HL-60 (cell line): ENCODE measurements around the gene SFXN5.

ENCODE experiments used
- DNase-seq, 2 experiments: peaks; one replicate each; pipeline ENCODE4 v3.0.0-alpha.2; 2010 to 2020; ENCODE audit warnings: low read depth in 1 of 2, low spot score in 1 of 2
- H3K27ac ChIP-seq: fragments of 250-450 bp; sonication (Bioruptor Pico); replicated peaks from 2 replicates; pipeline ENCODE4 v1.5.1; 2020; ENCODE audit warnings: mild to moderate bottlenecking, moderate library complexity
- H3K27me3 ChIP-seq: fragments of 250-450 bp; sonication (Bioruptor Pico); 2 replicates; pipeline ENCODE4 v1.5.1; 2021; ENCODE audit warnings: mild to moderate bottlenecking, moderate library complexity; ENCODE audit not compliant: insufficient read depth, poor library complexity, severe bottlenecking
- H3K4me3 ChIP-seq: replicated peaks from 2 replicates; pipeline ENCODE4 v1.5.1; 2011; ENCODE audit warnings: mild to moderate bottlenecking, control low read depth, low read length; ENCODE audit not compliant: insufficient read depth
- CTCF ChIP-seq: IDR thresholded peaks from one replicate; pipeline ENCODE4 v1.5.1; 2011; ENCODE audit warnings: low read length, control low read depth, inconsistent platforms; ENCODE audit not compliant: insufficient read depth
- GABPA ChIP-seq: IDR thresholded peaks from 2 replicates; pipeline ENCODE4 v1.6.1; 2012; ENCODE audit warnings: low read depth
- POLR2AphosphoS5 ChIP-seq: IDR thresholded peaks from 2 replicates; pipeline ENCODE4 v1.6.1; 2012; ENCODE audit warnings: low read depth
- REST ChIP-seq: IDR thresholded peaks from 2 replicates; pipeline ENCODE4 v1.6.1; 2012; ENCODE audit warnings: low read depth; ENCODE audit not compliant: insufficient replicate concordance
- SPI1 ChIP-seq: IDR thresholded peaks from 2 replicates; pipeline ENCODE4 v1.6.1; 2012; ENCODE audit warnings: low read depth, mild to moderate bottlenecking, borderline replicate concordance

SFXN5 gene

GRCh38 chr2:73089270-73090030 lies 17.9 kb upstream of the SFXN5 start:
- no peak for DNase-seq
- no peaks in the 10 kb centered on the region for H3K27me3 ChIP-seq
- no peak overlapping the region for H3K4me3 ChIP-seq
- TF ChIP-seq CTCF (no peak), GABPA (no peak), SPI1 (no peak), POLR2AphosphoS5 (no peak), REST (no peak)
- H3K27ac ChIP-seq = no peak overlapping the region

GRCh38 chr2:73088703-73089102 lies 17.2 kb upstream of the SFXN5 start:
- TF ChIP-seq POLR2AphosphoS5 = no peak
- no peak for TF ChIP-seq REST
- TF ChIP-seq SPI1 = no peak
- Histone ChIP-seq H3K27ac (no peak overlapping the region), H3K4me3 (no peak overlapping the region)

GRCh38 chr2:73088211-73088610 lies 16.7 kb upstream of the SFXN5 start:
- TF ChIP-seq CTCF (no peak), GABPA (no peak), POLR2AphosphoS5 (no peak), REST (no peak), SPI1 (no peak)
- H3K4me3 ChIP-seq = no peak overlapping the region
- no peaks in the 10 kb centered on the region for H3K27me3 ChIP-seq
- no peak overlapping the region for H3K27ac ChIP-seq
- no peak for DNase-seq

More at GRCh38 chr2:73088703-73089102, 17.2 kb upstream of the SFXN5 start:
- no peak for DNase-seq
- H3K27me3 ChIP-seq = no peaks in the 10 kb centered on the region
